Gastroesophageal sphincter (tissue), 3 donors: ENCODE results near the gene HTR1B.

Experiments
- EP300 ChIP-seq: sonication (generic); formaldehyde crosslinking; IDR thresholded peaks from one replicate; pipeline ENCODE4 v1.6.1; 2017; ENCODE audit warnings: antibody characterized with exemption, mild to moderate bottlenecking
- POLR2A ChIP-seq, 2 donors: fragments of 450-650 bp; IDR thresholded peaks; one replicate each; pipeline ENCODE4 v1.6.1; 2017; ENCODE audit warnings: antibody characterized with exemption in 2 of 2, mild to moderate bottlenecking in 2 of 2, moderate library complexity in 1 of 2
- POLR2AphosphoS5 ChIP-seq: sonication (generic); formaldehyde crosslinking; IDR thresholded peaks from one replicate; pipeline ENCODE4 v1.6.1; 2017; ENCODE audit warnings: antibody characterized with exemption
- TF ChIP-seq, protein P1 (sequence below), 4 experiments: fragments of 200-600 bp in 2 of 4; fragments of 450-650 bp in 2 of 4; sonication (generic) in 1 of 4; IDR thresholded peaks; one replicate each; pipeline ENCODE4 v1.5.1; 2017 to 2019; ENCODE audit warnings: antibody characterized with exemption in 4 of 4, mild to moderate bottlenecking in 2 of 4, moderate library complexity in 2 of 4

DNA sequence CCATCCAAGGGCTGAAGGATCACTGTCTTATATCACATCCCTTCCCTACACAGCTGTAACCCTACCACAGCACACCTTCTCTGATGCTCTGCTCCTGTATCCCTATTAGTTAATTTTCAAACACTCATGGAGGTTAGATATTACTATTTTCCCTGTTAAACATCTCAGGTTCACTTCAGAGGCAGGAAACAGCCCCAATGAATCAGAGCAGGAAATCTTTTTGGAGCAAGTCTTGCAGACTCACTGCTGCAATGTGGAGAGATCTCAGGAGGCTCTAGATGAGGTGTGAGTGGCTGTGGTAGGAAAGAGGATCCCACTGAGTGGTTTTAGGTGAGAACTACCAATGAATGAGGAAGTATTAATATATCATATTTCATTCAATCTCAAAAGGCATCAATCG is 19.7 kb upstream of the HTR1B start:
- TF ChIP-seq EP300 (no peak), POLR2A (IDR thresholded peaks at IDR 0.05) (no peak), POLR2AphosphoS5 (no peak)
- TF ChIP-seq, protein P1, sequence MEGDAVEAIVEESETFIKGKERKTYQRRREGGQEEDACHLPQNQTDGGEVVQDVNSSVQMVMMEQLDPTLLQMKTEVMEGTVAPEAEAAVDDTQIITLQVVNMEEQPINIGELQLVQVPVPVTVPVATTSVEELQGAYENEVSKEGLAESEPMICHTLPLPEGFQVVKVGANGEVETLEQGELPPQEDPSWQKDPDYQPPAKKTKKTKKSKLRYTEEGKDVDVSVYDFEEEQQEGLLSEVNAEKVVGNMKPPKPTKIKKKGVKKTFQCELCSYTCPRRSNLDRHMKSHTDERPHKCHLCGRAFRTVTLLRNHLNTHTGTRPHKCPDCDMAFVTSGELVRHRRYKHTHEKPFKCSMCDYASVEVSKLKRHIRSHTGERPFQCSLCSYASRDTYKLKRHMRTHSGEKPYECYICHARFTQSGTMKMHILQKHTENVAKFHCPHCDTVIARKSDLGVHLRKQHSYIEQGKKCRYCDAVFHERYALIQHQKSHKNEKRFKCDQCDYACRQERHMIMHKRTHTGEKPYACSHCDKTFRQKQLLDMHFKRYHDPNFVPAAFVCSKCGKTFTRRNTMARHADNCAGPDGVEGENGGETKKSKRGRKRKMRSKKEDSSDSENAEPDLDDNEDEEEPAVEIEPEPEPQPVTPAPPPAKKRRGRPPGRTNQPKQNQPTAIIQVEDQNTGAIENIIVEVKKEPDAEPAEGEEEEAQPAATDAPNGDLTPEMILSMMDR (IDR thresholded peaks at IDR 0.05) = no peak
